NOMO-1 (cell line): ENCODE data around the gene LRPPRC.

Experiments used
- DNase-seq, 2 experiments: peaks; one replicate each; lab custom pipeline; 2025; ENCODE audit not compliant: unreplicated experiment in 2 of 2; lab: John Stamatoyannopoulos, UW

Gene LRPPRC

DNA sequence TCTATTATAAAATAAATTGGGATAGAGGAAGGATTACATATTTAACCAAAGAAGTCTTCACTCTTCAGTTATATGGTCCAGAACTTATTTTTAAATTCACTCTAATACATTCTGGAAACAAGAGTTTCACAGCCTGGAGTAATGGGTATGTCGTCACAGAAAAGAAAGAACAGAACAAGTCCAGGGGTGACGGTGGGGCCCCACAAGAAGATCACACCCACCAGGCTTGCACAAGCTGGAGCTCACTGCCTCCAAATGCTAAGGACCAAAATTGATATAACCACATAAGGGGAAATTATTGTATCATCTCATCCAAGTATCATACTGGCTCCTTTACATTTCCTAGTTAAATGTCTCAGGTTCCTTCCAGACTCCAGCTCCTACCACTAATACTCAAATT is 11.3 kb downstream of the LRPPRC start:
- DNase-seq, result no peak

DNA sequence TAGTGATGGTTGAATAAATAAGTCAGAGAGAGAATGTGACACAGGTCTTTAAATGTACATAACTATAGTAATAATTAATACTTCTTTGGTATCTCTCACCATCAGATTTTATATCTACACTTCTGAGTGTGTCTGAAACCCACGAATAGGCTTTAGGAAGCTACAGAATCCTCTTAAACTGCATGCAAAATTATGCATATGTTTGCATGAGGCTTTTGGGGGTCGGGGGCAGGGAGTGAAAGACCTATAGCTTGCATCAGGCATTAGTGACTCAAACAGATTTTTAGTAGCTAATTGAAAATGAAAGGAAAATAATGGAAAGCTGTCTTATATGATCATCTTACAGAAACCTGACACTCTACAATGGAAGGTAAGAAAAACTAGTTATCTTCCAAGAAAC is 14.9 kb downstream of the LRPPRC start:
- no peak for DNase-seq

DNA sequence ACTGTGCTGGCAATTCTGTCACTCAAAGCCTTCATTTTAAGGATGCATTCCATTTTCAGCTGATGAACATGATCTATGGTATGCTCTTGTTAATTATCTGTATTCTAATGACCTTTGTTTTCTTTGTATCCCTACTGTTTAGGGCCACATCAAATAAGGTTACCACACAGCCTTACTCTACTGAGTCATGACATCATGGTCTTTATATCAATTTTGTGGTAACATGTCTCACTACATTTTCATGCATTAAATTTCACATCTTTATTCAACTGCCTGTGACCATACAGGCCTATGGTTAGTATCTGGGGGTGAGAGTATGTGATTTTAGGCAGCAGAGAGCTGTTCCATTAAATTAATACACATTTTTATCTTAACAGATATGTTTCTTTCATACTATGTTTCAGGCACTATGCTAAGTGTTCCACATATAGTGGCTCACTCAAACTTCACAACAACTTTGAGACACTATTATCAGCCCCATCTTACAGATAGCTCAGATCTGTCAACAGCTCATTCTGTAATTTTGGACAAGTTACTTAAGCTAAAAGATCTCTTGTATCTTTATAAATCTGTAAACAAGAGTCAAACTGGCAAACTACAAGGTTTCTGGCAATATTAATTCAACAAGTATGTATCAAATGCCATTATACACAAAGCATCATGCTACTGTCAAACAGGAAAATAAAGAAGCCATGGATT is 18.0 kb downstream of the LRPPRC start:
- DNase-seq, result no peak

DNA sequence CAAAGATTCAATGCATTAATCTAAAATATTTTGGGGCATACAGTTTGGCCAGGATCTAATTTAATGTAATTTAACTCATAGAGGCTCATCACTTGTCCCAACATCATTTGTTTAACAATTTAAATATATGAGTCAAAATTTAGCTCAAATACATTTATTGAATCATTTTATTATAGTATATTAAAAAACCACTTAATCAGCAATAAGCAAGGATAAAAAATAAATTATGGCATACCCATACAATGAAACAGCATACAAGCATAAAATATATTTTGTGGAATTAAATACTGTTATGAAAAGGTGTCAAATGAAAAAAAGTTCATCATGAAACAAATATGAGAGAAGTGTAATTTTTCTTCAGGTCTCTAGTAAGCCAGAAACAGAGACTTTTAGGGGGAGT is 34.9 kb downstream of the LRPPRC start:
- no peak for DNase-seq

DNA sequence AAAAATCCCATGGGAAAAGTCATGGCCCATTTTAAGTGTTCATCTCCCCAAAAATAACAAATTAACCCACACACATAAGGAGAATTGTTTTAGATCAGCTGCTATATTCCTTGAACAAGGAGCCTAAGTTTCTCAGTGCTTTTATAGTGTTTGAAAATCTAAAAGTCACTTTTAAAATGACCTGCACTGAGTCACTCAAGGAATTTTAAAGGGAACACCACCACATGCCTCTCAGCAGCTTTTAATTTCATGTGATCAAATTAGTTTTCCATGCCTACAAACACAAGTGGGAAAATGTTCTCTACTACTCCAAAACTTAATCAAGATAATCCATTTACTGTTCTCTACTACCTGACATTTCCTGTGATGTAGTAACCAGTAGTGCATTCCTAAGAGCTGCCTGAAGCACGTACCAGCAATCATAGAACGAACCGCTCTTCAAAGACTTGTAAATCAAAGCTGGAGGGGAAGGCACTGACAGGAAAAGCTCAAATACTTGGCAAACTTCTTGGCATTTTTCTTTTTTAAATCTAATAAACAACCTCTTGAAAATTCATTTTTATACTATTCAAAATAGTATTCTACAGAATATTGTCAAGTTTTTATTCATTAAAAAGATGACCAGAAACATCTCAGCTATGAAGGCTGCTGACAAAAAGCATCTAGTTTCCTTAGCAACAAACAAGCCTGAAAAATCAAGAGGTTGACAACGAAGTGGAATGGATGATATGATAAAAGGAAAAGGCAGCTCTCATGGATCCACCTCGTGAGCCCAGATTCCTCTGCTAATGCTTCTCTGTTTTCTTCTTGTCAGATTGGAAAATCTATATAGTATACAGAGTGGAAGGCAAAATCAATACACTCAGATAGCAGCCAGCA is 37.2 kb downstream of the LRPPRC start:
- no peak for DNase-seq

DNA sequence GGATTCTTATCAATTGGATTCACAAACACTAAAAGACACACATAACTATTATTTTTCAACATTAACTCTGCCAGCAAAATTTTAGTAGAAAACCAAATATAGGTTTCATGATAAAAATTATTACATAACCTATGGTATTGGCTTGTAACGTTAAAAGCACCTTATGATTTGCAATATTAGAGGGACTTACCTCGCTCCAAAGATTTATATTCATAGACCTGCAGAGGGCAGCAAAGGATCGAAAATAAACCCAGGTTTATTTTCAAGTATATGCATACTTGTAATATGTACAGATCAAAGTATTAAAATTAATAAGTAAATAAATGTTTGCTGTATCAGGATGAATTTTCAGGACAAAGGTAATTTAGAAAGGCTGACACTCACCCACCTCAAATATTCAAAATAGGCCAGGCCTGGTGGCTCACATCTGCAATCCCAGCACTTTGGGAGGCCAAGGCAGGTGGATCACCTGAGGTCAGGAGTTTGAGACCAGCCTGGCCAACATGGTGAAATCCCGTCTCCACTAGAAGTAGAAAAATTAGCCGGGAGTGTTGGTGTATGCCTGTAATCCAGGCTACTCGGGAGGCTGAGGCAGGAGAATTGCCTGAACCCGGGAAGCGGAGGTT is 45.3 kb downstream of the LRPPRC start:
- peak in 1 of 2 experiments; percentile 1 for DNase-seq

DNA sequence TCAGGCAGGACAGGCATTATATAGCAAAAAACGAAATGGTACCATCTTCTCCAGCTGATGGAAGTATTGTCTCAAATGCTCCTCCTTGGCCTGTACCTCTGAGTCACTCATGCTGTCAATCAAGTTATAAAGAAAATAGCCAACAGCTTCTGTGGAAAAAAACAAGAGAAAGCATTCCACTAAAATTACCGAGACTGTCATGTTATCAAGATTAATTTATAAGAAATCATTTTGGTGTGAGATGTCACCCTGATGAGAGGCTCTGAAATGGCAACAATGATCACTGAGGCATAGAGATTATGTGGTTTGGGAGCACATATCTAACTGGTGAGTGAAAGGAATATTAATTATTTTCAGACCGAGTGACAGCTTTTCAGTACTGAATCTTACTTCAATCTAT is 47.4 kb downstream of the LRPPRC start:
- no peak for DNase-seq

DNA sequence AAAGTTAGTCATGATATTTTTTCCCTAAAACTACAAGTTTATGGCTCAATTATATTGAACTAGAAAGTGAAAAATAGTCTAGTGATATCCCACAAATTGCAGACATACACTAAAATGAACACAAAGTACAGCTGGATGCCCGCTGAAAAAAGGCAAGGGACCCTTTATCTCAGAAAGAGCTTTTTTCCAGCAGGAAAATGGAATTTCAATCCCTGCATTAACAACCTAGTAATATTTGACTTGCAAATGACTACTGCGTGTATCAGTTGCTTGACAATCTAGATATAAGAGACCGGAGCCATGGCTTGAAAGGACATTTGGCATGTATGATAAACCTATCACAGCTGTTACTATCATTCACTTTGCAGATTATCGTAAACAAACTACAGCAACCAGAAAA is 49.1 kb downstream of the LRPPRC start:
- DNase-seq, result no peak

DNA sequence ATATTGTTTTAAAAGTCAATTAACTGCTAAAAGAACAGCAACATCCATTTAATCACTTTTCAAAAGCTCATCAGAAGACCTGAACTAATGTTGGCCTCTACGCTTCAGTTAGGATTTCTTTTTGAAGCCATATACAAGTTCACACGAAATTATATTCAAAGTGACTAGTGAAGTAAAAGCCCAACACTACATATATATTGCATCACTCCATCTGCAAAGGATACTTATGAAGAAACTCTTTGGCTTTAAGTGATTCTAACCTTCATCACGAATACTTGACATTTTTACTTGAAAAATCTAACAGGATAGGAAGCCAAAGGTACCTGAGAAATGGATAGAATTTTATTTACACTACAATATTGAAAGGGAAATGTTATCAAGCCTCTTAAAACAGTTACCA is 50.4 kb downstream of the LRPPRC start:
- no peak for DNase-seq

DNA sequence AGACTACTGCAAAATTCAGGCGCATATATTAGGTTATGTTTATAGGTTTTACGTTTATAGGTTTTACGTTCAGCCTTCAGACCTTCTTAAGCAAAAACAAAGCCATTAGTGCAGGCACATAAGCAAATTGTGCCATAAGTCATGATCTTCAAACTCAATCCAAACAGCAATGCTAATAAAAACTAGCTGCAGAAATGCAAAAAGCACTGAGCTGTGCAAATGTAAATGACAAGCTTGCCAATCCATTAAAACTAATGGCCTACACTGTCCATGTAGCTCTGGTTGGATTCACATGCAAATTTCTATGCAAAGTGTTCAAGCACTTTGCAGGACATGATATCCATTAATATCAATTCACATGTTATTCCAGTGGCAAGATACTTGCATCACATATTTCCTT is 50.9 kb downstream of the LRPPRC start:
- DNase-seq, result no peak

DNA sequence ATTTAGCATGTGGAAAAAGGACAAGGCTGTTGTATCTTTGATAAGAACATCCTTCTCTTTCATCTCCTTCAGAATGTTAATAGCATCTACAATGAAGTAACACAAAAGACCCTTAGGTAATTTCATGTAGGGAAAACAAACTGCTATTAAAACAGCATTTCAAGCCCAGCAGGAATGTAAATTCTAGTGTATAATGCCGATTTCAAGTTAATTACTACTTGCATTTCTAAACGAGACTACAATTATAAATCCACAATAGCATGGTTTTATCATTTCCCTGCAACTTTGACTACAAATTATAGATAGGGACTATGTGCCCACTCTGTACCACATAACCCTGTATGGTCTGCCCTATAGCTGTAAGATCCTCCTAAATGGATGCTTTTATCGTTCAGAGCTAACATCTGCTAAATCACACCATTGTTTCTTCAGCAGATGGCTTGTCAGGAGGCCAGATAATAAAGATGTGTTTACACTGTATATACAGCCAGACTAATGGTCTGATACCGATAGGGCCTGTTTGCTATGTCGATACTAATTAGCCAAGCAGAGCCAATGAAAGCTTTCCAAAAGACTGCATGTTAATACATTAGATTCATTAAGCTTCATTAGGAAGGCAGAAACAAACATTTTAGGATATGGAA is 51.9 kb downstream of the LRPPRC start:
- DNase-seq, result no peak

DNA sequence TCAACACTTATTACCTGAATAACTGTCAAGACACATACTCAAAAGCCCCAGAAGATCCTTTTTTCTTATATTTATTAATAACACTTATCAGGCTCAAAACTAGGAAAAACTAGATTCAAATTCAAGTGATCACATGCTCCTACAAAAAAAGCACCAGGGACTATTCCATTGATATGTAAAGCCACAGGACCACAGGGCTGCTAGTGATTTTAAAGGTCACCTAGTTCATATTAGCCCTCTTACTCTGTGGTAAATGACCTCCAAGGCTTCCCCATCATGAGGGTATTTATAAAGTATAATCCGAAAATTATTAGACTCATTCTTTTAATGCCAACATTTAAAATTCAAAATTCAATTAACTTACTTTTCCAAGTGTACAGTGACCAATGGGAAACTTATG is 52.5 kb downstream of the LRPPRC start:
- no peak for DNase-seq

DNA sequence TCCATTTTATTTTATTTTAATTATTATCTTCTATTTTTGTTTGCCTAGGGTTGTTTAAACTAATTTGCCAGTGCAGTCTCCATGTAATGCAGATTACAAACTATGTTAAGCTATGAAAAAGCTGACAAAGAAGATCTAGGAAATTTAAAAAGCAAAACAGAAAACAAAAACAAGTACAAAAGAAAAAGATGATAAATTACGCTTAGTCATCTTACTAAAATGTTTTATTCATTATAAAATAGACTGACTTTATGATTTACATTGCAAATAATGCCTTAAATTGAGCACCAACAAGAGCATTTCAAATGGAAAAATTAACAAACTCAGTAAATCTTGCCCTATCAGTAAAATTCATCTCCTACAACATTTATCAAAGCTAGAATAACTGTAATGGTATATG is 52.9 kb downstream of the LRPPRC start:
- DNase-seq, result no peak

DNA sequence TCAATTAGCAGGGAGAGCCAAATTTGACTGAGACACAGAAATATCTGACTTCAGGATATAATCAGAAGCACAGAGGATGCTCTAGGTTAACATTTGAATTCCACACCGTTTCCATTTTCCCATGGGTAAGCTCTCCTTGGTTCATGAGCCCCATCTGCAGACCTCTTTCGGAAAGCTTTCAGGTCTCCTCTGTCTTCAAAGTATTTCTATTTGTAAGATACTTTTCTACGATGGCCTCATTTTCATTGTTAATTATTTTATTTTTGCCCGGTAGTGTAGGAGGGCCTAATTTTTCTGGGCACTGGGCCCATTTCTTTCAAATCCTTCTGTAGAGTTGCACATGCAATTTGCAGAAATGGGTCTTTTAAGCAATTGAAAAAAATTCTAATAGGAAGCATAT is 53.8 kb downstream of the LRPPRC start:
- DNase-seq, result no peak

DNA sequence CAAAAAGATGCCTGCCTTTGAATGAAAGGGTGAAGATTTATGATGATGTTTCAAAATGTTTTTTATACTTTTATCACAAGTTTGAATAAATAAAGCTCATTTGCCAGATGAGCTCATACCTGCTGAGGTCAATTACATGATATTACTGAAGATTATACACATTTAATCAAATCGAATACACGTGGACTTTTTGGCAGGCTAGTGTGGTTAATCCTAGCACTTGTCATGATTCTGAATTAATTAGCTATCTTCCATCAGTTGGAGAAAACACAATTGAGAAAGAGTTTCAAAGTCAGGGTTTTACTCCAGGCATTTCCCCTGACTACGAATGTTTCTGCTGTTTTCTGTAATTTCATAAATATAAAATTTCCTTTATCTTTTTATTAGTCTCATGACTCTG is 54.4 kb downstream of the LRPPRC start:
- DNase-seq, result no peak

DNA sequence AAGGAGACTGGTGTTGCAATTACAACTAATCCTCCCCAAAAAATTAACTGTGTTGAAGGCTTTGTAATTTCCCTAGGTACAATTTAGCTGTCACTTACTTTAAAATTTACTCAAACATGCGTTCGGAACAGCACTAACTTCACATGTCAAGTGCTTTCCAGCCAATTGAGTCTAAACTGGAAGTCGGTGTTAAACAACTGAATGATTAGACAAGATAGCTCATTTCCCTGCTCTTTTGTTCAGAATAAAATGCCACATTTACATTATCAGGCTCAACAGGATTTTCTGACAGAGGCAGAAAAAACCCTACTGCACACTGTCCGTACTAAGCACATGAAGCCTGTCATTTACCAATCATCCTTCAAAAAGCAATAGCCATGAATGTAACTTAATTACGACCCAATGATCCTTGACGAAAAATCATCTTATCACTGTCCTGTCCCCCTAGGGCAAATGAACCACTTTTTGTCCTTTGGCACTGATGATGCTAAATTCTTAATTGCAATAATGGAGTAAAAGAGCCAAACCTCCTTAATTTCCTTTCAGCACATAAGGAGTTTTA is 56.0 kb downstream of the LRPPRC start:
- no peak for DNase-seq

DNA sequence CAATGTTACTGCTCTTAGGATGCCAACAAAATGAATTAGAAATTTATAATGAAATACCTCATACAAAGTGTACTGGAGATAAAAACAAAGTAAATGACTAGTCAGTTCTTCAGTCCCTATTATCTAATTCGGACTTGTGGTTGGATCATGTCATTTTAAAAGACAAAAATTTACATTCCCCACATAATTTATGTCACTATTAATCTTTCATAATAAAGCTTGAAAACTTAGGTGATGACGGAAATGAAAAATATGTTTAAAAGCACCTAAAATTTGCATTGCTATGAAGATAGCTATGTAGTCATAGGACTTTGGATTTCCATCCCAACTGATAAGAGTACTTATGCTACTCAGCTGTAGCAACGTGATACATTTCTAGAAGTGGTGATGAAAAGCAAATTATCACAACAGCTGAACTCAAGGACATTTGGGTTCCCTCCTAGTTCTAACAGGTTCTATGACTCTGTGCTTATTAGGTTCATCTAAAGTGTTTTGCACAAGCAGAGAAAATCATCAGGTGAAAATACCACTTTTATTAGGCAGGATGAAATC is 58.4 kb downstream of the LRPPRC start:
- no peak for DNase-seq

DNA sequence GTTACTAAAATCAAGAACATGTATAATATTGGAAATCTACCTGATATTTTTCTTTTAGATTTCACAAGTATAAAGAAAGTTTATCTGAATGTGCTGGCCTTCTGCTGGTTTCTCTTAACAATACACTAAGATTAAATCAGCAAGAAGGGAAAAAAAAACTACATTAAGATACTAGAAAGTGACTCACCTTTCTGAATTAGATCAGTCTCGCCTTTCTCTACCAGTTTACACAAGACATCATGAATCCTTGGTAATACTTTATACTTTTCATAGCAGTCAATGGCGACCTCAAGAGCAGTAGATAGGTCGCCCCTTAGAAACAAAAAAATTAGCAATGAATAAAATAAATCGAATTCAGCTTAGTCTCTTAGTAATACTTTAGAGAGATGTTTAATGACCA is 61.2 kb downstream of the LRPPRC start:
- DNase-seq, result no peak

DNA sequence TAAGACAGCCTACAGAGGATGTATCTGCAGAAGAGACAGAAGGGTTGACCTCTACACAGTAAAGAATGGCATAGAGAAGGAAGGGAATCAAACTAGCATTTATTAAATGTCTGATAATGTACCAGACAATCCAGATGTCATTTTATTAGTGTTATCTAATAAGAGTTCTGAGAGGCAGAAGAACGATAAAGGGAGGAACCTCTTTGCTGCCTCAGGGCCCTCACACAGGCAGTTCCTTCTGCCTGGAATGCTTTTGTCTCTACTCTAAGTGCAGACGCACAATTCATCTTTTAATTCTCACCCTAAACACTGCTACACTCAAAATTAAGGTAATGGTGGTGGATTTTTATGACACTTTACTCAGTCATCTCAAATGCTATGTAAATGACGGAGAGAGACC is 64.5 kb downstream of the LRPPRC start:
- DNase-seq, result no peak

DNA sequence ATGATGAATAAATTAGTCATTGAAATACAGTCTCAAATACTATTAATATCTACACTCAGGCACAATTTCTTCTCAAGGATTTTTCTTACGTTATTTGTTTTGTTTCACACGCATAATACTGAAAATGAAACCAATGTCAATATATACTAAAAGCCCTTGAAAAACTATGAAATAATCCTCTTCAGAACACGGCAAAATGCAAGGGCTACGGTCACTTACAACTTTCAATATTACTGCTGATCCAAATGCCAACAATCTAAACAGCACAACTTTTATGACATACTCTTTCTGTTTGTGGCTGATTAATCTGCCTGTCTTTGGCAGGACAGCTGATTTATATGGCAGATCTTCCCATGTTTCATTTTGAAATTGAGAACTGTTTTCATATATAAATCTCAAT is 68.3 kb downstream of the LRPPRC start:
- DNase-seq, result no peak

DNA sequence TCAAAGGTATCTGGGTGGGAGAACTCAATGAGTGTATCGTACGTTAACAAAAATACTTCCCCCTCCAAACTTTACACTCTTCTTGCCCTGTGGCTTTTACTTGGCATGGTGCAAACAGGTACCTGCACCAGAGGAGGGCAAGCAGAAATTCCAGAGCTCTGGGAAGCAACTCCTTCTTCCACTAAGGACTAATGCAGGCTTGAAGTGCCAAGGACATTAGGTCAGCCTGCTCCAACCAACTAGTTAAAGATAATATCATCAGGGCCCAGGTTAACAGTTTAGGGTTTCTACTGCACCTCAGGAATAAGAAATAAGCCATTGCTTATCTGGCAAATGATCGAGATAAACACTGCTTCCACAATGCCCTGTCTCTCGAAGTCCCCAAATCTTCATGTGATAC is 70.4 kb downstream of the LRPPRC start:
- DNase-seq, result no peak
